RWPE2 (cell line): ENCODE results near the gene ZGLP1.
A peak's percentile ranks its signal among the peaks of the same experiment; 100 is the strongest.
"Not testable (repeated sequence)": the region's sequence is repeated elsewhere in the genome, so short reads cannot be mapped to it uniquely, and the experiment has no call there.

Experiments used
- ATAC-seq: fragments of 200-7000 bp; cut with Tn5 transposase; 3 replicates; pipeline ENCODE4 v1.9.1; 2021; ENCODE audit warnings: low read depth
- DNase-seq: peaks from one replicate; pipeline ENCODE4 v3.0.0-alpha.2; 2020; ENCODE audit warnings: low spot score
- H3K27ac ChIP-seq: fragments of 450-650 bp; 2 replicates; pipeline ENCODE4 v1.5.1; 2017; ENCODE audit warnings: mild to moderate bottlenecking; ENCODE audit not compliant: poor library complexity, severe bottlenecking
- H3K27me3 ChIP-seq: fragments of 250-450 bp; sonication (Bioruptor Pico); 2 replicates; pipeline ENCODE4 v1.5.1; 2021; ENCODE audit warnings: mild to moderate bottlenecking, moderate library complexity; ENCODE audit not compliant: insufficient read depth, poor library complexity, severe bottlenecking
- H3K36me3 ChIP-seq: fragments of 250-450 bp; sonication (Bioruptor Pico); 2 replicates; pipeline ENCODE4 v1.5.1; 2020; ENCODE audit warnings: low read depth, mild to moderate bottlenecking, moderate library complexity
- H3K4me1 ChIP-seq: fragments of 250-450 bp; sonication (Bioruptor Pico); 2 replicates; pipeline ENCODE4 v1.5.1; 2021; ENCODE audit warnings: mild to moderate bottlenecking, moderate library complexity; ENCODE audit not compliant: insufficient read depth, poor library complexity, severe bottlenecking
- H3K4me3 ChIP-seq: fragments of 250-450 bp; sonication (Bioruptor Pico); 2 replicates; pipeline ENCODE4 v1.5.1; 2021; ENCODE audit warnings: mild to moderate bottlenecking, moderate library complexity; ENCODE audit not compliant: severe bottlenecking
- H3K9me3 ChIP-seq: fragments of 250-450 bp; sonication (Bioruptor Pico); 2 replicates; pipeline ENCODE4 v1.5.1; 2021; ENCODE audit warnings: mild to moderate bottlenecking, moderate library complexity; ENCODE audit not compliant: severe bottlenecking
- TF ChIP-seq, protein P1 (sequence below): fragments of 450-650 bp; IDR thresholded peaks from one replicate; pipeline ENCODE4 v1.5.1; 2017; ENCODE audit warnings: mild to moderate bottlenecking, moderate library complexity; ENCODE audit not compliant: poor library complexity, severe bottlenecking

ZGLP1 gene

DNA sequence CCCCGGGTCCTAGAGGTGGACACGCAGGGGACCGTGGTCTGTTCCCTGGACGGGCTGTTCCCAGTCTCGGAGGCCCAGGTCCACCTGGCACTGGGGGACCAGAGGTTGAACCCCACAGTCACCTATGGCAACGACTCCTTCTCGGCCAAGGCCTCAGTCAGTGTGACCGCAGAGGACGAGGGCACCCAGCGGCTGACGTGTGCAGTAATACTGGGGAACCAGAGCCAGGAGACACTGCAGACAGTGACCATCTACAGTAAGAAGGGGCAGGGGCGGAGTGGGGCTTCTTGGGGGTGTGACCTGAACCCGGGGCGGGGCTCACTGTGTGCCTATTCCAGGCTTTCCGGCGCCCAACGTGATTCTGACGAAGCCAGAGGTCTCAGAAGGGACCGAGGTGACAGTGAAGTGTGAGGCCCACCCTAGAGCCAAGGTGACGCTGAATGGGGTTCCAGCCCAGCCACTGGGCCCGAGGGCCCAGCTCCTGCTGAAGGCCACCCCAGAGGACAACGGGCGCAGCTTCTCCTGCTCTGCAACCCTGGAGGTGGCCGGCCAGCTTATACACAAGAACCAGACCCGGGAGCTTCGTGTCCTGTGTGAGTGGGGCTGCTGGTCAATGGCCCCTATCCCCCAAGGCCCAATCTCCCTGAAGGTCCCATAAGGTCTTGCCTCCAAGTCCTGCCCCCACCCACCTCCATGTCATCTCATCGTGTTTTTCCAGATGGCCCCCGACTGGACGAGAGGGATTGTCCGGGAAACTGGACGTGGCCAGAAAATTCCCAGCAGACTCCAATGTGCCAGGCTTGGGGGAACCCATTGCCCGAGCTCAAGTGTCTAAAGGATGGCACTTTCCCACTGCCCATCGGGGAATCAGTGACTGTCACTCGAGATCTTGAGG is 25.3 kb downstream of the ZGLP1 start:
- H3K4me1 ChIP-seq: peaks cover 24% of the 10 kb centered on the region
- H3K27ac ChIP-seq: no peak overlapping the region
- H3K27me3 ChIP-seq: no peaks in the 10 kb centered on the region
- DNase-seq (no peak), ATAC-seq (no peak)
- H3K36me3 ChIP-seq: no peaks in the 10 kb centered on the region
- TF ChIP-seq, protein P1, sequence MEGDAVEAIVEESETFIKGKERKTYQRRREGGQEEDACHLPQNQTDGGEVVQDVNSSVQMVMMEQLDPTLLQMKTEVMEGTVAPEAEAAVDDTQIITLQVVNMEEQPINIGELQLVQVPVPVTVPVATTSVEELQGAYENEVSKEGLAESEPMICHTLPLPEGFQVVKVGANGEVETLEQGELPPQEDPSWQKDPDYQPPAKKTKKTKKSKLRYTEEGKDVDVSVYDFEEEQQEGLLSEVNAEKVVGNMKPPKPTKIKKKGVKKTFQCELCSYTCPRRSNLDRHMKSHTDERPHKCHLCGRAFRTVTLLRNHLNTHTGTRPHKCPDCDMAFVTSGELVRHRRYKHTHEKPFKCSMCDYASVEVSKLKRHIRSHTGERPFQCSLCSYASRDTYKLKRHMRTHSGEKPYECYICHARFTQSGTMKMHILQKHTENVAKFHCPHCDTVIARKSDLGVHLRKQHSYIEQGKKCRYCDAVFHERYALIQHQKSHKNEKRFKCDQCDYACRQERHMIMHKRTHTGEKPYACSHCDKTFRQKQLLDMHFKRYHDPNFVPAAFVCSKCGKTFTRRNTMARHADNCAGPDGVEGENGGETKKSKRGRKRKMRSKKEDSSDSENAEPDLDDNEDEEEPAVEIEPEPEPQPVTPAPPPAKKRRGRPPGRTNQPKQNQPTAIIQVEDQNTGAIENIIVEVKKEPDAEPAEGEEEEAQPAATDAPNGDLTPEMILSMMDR: no peak
- no peak overlapping the region for H3K4me3 ChIP-seq
- no peaks in the 10 kb centered on the region for H3K9me3 ChIP-seq

DNA sequence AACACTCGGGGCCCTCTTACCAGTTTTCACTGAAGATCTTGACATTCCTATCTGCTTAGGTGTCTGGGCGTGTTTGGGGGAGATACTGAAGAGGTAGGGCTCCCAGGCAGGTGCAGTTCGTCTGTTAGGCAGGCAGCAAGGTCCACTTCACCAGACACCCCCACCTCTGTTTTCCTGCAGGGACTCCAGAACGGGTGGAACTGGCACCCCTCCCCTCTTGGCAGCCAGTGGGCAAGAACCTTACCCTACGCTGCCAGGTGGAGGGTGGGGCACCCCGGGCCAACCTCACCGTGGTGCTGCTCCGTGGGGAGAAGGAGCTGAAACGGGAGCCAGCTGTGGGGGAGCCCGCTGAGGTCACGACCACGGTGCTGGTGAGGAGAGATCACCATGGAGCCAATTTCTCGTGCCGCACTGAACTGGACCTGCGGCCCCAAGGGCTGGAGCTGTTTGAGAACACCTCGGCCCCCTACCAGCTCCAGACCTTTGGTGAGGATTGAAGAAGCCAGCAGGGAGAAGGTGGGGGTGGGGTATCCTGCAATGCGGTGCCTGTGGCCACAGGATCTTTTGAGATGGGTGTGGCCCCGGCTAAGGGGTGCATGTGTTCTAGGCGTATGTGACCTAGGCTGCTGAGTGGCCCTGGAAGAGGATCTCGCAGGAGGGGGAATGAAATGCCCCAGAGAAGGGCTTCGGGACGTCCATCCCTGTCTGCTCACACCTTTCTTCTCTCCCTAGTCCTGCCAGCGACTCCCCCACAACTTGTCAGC is 26.1 kb downstream of the ZGLP1 start:
- peak; percentile 58; the same call in 2 of the 3 replicates for ATAC-seq

DNA sequence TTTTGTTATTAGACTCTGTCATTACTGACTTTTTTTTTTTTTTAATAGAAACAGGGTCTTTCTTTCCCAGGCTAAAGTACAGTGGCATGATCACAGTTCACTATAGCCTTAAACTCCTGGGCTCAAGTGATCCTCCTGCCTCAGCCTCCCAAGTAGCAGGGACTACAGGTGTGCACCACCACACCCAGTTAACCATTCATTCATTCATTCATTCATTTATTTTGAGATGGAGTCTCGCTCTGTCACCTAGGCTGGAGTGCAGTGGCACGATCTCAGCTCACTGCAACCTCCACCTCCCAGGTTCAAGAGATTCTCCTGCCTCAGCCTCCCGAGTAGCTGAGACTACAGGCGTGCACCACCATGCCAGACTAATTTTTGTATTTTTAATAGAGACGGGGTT is 27.6 kb downstream of the ZGLP1 start:
- not testable (repeated sequence) for H3K9me3 ChIP-seq, ATAC-seq, DNase-seq, H3K27ac ChIP-seq, H3K27me3 ChIP-seq, H3K4me3 ChIP-seq, H3K36me3 ChIP-seq
- H3K4me1 ChIP-seq: peaks cover 20% of the 10 kb centered on the region

More for the DNA sequence above, 26.1 kb downstream of the ZGLP1 start:
- no peak for DNase-seq
- TF ChIP-seq, protein P1: no peak
- Histone ChIP-seq H3K4me1 (peaks cover 23% of the 10 kb centered on the region), H3K27me3 (no peaks in the 10 kb centered on the region), H3K9me3 (no peaks in the 10 kb centered on the region), H3K4me3 (no peak overlapping the region), H3K36me3 (no peaks in the 10 kb centered on the region), H3K27ac (peak overlapping the region; percentile 14)

DNA sequence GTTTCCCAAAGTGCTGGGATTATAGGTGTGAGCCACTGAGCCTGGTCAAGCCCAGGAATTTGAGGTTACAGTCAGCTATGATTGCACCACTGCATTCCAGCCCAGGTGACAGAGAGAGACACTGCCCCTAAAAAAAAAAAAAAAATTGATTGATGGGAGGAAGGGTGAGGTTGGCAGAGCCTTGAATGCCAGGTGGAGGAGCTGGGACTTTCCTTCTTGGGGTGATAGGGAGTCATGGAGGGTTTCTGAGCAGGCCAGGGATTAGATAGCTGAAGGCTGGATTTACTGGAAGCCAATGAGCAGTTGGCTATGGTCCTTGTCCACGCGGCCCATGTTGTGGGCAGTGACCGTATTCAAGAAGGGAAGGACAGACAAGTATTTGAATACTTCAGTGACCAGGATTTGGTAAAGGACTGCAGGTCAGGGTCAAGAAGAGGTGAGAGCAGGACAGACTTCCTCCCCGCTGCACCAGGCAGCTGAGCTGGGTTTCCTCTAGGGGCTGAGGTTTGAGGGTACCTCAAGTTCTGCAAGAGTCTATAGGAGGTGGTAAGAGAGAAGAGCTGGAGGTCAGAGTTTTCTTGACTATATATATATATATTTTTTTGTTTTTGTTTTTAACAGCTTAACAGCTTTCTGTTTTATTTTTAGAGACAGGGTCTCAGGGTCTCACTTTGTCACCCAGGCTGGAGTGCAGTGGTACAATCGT is 29.7 kb downstream of the ZGLP1 start:
- DNase-seq (no peak), ATAC-seq (no peak)
- no peak overlapping the region for H3K27ac ChIP-seq

More for the DNA sequence above, 29.7 kb downstream of the ZGLP1 start:
- Histone ChIP-seq H3K27me3 (no peaks in the 10 kb centered on the region), H3K9me3 (no peaks in the 10 kb centered on the region), H3K4me1 (peaks cover 9% of the 10 kb centered on the region), H3K4me3 (no peak overlapping the region), H3K36me3 (no peaks in the 10 kb centered on the region)
- TF ChIP-seq, protein P1: no peak
